Measurements from ENCODE around the gene ZYX. TPM values are rescaled to one million over a fixed set of nuclear protein-coding genes. Genes with fewer than 3 reads are reported as not detected.

Gene ZYX
- polyA plus RNA-seq, 1 donor from 2014 or later = 10.0 TPM

DNA sequence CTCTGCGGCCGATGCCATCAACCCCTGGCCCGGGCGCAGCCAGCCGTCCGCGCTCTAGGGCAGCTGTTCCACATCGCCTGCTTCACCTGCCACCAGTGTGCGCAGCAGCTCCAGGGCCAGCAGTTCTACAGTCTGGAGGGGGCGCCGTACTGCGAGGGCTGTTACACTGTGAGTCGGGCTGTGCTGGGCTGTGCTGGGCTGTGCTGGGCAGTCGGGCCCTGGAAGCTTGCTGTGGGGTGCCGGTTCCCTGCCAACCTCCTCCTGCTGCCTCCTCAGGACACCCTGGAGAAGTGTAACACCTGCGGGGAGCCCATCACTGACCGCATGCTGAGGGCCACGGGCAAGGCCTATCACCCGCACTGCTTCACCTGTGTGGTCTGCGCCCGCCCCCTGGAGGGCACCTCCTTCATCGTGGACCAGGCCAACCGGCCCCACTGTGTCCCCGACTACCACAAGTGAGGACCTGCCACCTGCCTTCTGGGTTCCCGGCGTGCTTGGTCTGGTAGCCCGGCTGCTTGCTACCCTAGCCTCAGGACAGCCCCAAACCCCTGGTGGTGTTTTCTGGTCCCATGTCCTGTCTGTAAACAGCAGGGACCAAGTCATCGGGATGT is 7.5 kb downstream of the ZYX start:
- no peak overlapping the region for H3K4me3 ChIP-seq (ENCODE audit: low read length)
- no peaks in the 10 kb centered on the region for H3K79me2 ChIP-seq (replicated peaks; ENCODE audit: insufficient read depth, low read length)
- H2AFZ ChIP-seq (ENCODE audit: low read depth, low read length) = no peak overlapping the region
- no peak overlapping the region for H3K9ac ChIP-seq (ENCODE audit: low read length)
- TF ChIP-seq POLR2AphosphoS5 (IDR thresholded peaks at IDR 0.05) = no peak
- no peak for TF ChIP-seq EP300 (conservative IDR thresholded peaks at IDR 0.05; ENCODE audit: poor library complexity, severe bottlenecking)
- no peak for TF ChIP-seq RAD21 (conservative IDR thresholded peaks at IDR 0.05)
- TF ChIP-seq EZH2 (IDR thresholded peaks at IDR 0.05; ENCODE audit: borderline replicate concordance, insufficient read depth, low read length, poor library complexity, severe bottlenecking) = no peak
- no peak for TF ChIP-seq REST (IDR thresholded peaks at IDR 0.05; ENCODE audit: borderline replicate concordance)
- TF ChIP-seq, protein P1, sequence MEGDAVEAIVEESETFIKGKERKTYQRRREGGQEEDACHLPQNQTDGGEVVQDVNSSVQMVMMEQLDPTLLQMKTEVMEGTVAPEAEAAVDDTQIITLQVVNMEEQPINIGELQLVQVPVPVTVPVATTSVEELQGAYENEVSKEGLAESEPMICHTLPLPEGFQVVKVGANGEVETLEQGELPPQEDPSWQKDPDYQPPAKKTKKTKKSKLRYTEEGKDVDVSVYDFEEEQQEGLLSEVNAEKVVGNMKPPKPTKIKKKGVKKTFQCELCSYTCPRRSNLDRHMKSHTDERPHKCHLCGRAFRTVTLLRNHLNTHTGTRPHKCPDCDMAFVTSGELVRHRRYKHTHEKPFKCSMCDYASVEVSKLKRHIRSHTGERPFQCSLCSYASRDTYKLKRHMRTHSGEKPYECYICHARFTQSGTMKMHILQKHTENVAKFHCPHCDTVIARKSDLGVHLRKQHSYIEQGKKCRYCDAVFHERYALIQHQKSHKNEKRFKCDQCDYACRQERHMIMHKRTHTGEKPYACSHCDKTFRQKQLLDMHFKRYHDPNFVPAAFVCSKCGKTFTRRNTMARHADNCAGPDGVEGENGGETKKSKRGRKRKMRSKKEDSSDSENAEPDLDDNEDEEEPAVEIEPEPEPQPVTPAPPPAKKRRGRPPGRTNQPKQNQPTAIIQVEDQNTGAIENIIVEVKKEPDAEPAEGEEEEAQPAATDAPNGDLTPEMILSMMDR (IDR thresholded peaks at IDR 0.05; ENCODE audit: poor library complexity, severe bottlenecking) = no peak
- H3K4me2 ChIP-seq (ENCODE audit: low read length) = no peak overlapping the region
- H3K27me3 ChIP-seq (ENCODE audit: insufficient read depth, low read depth, low read length) = no peaks in the 10 kb centered on the region
- H4K20me1 ChIP-seq (ENCODE audit: insufficient read depth) = no peaks in the 10 kb centered on the region
- H3F3A ChIP-seq (ENCODE audit: insufficient read depth, low read length, poor library complexity, severe bottlenecking) = no peaks in the 10 kb centered on the region
- no peak overlapping the region for H3K27ac ChIP-seq (ENCODE audit: low read length)
- no peaks in the 10 kb centered on the region for H3K9me2 ChIP-seq (ENCODE audit: insufficient read depth, low read length)
- H3K9me3 ChIP-seq (ENCODE audit: low read length) = no peaks in the 10 kb centered on the region
- no peaks in the 10 kb centered on the region for H3K36me3 ChIP-seq (ENCODE audit: insufficient read depth, low read length)

GRCh38 chr7:143389316-143390103 is 8.4 kb downstream of the ZYX start:
- Histone ChIP-seq H4K20me1 (ENCODE audit: insufficient read depth) (no peaks in the 10 kb centered on the region), H3K9me2 (ENCODE audit: insufficient read depth, low read length) (no peaks in the 10 kb centered on the region), H3K9me3 (ENCODE audit: low read length) (no peaks in the 10 kb centered on the region), H3K27ac (ENCODE audit: low read length) (no peak overlapping the region), H3F3A (ENCODE audit: insufficient read depth, low read length, poor library complexity, severe bottlenecking) (no peaks in the 10 kb centered on the region), H3K9ac (ENCODE audit: low read length) (no peak overlapping the region), H3K27me3 (ENCODE audit: insufficient read depth, low read depth, low read length) (no peaks in the 10 kb centered on the region), H3K4me3 (ENCODE audit: low read length) (no peak overlapping the region), H2AFZ (ENCODE audit: low read depth, low read length) (no peak overlapping the region), H3K36me3 (ENCODE audit: insufficient read depth, low read length) (no peaks in the 10 kb centered on the region), H3K4me2 (ENCODE audit: low read length) (no peak overlapping the region), H3K79me2 (replicated peaks; ENCODE audit: insufficient read depth, low read length) (no peaks in the 10 kb centered on the region)
- no peak for TF ChIP-seq MXI1 (conservative IDR thresholded peaks at IDR 0.05; ENCODE audit: poor library complexity, severe bottlenecking)
- no peak for TF ChIP-seq EZH2 (IDR thresholded peaks at IDR 0.05; ENCODE audit: borderline replicate concordance, insufficient read depth, low read length, poor library complexity, severe bottlenecking)
- TF ChIP-seq, protein P1 (IDR thresholded peaks at IDR 0.05; ENCODE audit: poor library complexity, severe bottlenecking) = no peak
